WERI-Rb-1 (cell line): ENCODE results near the gene INO80D.
"Not testable (repeated sequence)": the region's sequence is repeated elsewhere in the genome, so short reads cannot be mapped to it uniquely, and the experiment has no call there.

Experiments used
- DNase-seq: peaks from one replicate; pipeline ENCODE4 v3.0.0-alpha.2; 2020
- H3K27ac ChIP-seq: fragments of 250-450 bp; sonication (Bioruptor Pico); 2 replicates; pipeline ENCODE4 v1.5.1; 2020; ENCODE audit warnings: mild to moderate bottlenecking, moderate library complexity
- H3K27me3 ChIP-seq: fragments of 250-450 bp; sonication (Bioruptor Pico); 2 replicates; pipeline ENCODE4 v1.5.1; 2021; ENCODE audit warnings: mild to moderate bottlenecking, low read depth, moderate library complexity; ENCODE audit not compliant: insufficient read depth, severe bottlenecking
- H3K36me3 ChIP-seq: fragments of 250-450 bp; sonication (Bioruptor Pico); 2 replicates; pipeline ENCODE4 v1.5.1; 2020; ENCODE audit warnings: mild to moderate bottlenecking, moderate library complexity
- H3K4me3 ChIP-seq: 2 replicates; pipeline ENCODE4 v1.5.1; 2011; ENCODE audit warnings: low read depth, mild to moderate bottlenecking, control low read depth, low read length
- H3K9me3 ChIP-seq: fragments of 250-450 bp; sonication (Bioruptor Pico); 2 replicates; pipeline ENCODE4 v1.5.1; 2021; ENCODE audit warnings: mild to moderate bottlenecking, moderate library complexity; ENCODE audit not compliant: severe bottlenecking
- TF ChIP-seq, protein P1 (sequence below): IDR thresholded peaks from 2 replicates; pipeline ENCODE4 v1.5.1; 2011; ENCODE audit warnings: low read depth, mild to moderate bottlenecking, control low read depth, inconsistent platforms, low read length

Gene INO80D

DNA sequence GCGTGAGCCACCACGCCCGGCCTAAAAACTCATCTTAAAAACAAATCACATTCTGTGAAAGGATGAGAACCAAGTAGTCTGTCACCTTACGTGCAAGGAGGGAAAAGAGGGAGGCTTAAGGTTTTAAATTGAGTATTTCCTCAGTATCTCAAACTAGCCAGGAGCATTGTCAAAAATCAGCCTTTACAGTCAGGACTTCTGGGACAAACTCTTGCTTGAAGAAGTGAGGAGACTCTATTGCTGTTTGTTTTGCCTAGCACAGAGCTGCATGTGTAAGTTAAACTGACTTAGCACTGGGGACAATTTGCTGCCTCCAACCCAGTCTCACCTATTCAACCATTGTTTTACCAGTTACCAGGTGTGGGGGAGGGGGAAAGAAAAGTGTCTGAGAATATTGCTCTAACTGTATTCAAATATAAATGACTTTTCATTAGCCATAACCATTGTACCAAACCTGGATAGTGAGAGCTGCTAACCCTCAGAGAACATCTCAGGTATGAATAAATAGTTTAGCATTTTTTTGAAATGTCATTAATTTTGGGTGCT is 3.6 kb downstream of the INO80D start:
- TF ChIP-seq, protein P1, sequence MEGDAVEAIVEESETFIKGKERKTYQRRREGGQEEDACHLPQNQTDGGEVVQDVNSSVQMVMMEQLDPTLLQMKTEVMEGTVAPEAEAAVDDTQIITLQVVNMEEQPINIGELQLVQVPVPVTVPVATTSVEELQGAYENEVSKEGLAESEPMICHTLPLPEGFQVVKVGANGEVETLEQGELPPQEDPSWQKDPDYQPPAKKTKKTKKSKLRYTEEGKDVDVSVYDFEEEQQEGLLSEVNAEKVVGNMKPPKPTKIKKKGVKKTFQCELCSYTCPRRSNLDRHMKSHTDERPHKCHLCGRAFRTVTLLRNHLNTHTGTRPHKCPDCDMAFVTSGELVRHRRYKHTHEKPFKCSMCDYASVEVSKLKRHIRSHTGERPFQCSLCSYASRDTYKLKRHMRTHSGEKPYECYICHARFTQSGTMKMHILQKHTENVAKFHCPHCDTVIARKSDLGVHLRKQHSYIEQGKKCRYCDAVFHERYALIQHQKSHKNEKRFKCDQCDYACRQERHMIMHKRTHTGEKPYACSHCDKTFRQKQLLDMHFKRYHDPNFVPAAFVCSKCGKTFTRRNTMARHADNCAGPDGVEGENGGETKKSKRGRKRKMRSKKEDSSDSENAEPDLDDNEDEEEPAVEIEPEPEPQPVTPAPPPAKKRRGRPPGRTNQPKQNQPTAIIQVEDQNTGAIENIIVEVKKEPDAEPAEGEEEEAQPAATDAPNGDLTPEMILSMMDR = no peak
- Histone ChIP-seq H3K9me3 (no peaks in the 10 kb centered on the region), H3K27me3 (no peaks in the 10 kb centered on the region), H3K4me3 (no peak overlapping the region), H3K36me3 (no peaks in the 10 kb centered on the region; the same call in 1 of the 2 replicates), H3K27ac (no peak overlapping the region)
- no peak for DNase-seq

DNA sequence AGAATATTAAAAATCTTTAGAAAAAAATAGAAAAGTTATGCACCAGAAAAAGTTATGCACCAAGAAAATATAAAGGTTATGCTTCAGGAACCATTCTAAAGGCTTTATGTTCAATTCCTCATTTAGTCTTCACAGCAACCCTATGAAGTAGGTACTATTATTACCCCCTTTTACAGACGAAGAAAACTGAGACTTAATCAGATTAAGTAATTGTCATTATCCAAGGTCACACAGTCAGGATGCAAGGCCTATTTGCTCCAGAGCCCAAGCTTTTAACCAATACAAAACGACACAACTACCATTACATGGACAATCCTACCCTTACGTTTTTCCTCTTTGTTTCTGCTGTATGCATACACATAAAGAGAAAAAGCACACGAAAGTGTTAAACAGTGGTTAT is 5.0 kb downstream of the INO80D start:
- no peak overlapping the region for H3K4me3 ChIP-seq
- no peak overlapping the region for H3K27ac ChIP-seq
- no peaks in the 10 kb centered on the region; the same call in 1 of the 2 replicates for H3K36me3 ChIP-seq
- no peaks in the 10 kb centered on the region for H3K9me3 ChIP-seq
- TF ChIP-seq, protein P1 = no peak
- DNase-seq = no peak
- no peaks in the 10 kb centered on the region for H3K27me3 ChIP-seq

DNA sequence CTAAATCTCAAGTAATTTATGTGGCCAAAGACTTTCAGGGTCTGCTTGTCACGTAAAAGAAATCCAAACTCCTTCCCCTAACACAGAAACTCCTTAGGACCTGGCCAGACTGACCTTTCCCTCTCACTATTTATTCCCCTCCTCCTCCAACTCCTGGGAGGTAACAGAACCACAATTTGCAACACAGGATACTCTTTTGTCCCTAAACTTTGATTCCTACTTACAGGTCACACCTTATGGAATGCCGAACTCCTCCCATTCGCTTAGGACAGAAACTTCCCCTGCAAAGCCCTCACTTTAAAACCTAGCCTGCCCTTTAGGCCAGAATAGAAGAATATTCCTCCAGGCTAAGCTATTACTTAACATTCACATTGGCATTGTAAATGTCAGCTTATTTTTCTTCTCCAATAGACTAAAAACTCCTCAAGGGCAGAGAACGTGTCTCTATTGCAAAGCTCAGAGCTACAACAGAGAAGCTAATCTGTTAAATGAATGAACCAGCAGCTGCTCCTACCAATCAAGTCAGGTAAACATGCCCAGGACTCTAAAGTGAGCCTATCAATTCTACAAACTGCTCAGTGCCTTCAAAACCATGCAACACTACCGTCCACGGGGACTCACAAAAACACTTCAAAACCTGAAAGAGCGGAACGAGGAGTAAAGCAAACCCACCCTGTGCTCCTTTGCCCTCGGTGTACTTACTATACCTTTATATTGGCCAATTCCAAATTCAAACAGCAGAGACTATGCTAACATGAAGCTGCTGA is 6.1 kb downstream of the INO80D start:
- no peaks in the 10 kb centered on the region for H3K27me3 ChIP-seq
- DNase-seq = no peak
- H3K4me3 ChIP-seq = no peak overlapping the region
- TF ChIP-seq, protein P1 = no peak
- H3K36me3 ChIP-seq = no peaks in the 10 kb centered on the region; the same call in 1 of the 2 replicates
- H3K27ac ChIP-seq = no peak overlapping the region
- no peaks in the 10 kb centered on the region for H3K9me3 ChIP-seq

DNA sequence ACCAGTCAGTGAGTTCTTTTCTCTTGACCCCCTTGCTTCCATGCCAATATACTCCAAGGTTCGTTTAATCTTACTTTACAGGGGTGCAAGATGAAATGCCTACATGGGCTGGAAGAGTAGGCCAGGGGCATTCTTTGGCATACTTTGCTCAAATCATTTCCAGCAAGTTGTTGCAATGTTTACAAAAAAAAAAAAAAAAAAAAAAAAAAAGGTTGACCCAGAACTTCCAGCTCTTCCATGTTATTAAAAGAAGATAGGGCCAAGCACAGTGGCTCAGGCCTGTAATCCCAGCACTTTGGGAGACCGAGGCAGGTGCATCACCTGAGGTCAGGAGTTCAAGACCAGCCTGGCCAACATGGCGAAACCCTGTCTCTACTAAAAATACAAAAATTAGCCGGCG is 8.1 kb downstream of the INO80D start:
- H3K36me3 ChIP-seq, H3K27ac ChIP-seq, H3K4me3 ChIP-seq, H3K9me3 ChIP-seq, H3K27me3 ChIP-seq, DNase-seq: not testable (repeated sequence)

DNA sequence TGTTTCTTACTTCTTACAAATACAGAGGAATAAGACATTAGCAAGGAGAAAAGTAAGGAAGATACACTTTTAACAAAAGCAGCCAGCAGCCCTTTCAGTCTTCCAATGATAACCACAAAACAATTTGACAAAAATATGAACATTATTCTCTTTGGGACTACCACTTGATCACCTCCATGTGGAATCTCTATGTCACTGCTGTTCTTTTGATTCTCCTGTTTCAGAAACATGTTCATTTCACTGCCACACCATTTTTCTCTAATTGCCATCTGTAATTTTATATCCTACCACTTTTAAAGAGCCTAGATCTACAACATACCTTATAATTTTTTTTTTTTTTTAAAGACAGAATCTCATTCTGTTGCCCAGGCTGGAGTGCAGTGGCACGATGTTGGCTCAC is 10.9 kb downstream of the INO80D start:
- no peak for DNase-seq
- TF ChIP-seq, protein P1 = no peak
- no peak overlapping the region for H3K27ac ChIP-seq
- H3K9me3 ChIP-seq = no peaks in the 10 kb centered on the region
- peaks cover 4% of the 10 kb centered on the region for H3K36me3 ChIP-seq
- no peak overlapping the region for H3K4me3 ChIP-seq
- H3K27me3 ChIP-seq = no peaks in the 10 kb centered on the region

DNA sequence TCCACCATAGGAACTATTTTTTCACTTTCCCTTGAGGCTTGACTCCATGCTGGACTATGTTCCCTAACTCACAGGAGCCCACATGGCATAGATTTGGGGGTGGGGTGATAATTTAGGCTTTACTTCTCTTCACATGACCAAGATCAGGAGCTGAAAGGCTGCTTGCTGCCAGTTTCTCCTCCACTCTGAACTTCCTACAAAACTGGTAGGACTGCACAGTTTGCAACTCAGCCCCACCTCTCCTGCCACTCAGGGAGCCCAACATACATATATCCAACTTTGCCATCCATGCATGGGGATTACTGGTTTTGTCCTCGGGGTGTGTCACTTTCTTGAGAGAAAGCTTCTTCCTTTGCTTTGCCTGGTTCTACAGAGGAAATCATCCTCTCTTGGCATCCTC is 14.2 kb downstream of the INO80D start:
- H3K9me3 ChIP-seq = no peaks in the 10 kb centered on the region
- TF ChIP-seq, protein P1 = no peak
- peaks cover 4% of the 10 kb centered on the region; the same call in 1 of the 2 replicates for H3K36me3 ChIP-seq
- no peak overlapping the region for H3K27ac ChIP-seq
- no peaks in the 10 kb centered on the region for H3K27me3 ChIP-seq
- no peak for DNase-seq
- no peak overlapping the region for H3K4me3 ChIP-seq
